ENCODE results near the gene PER2. TPM values are rescaled to one million over a fixed set of nuclear protein-coding genes. Genes with fewer than 3 reads are reported as not detected.

Gene PER2
- total RNA-seq, 2 experiments from 2014 or later: 8.4 to 18.6 TPM

- CTCF ChIA-PET (ENCODE audit: unreplicated experiment): no interaction called here
- Histone ChIP-seq H2AFZ (ENCODE audit: low read length) (no peak overlapping the region), H3K36me3 (ENCODE audit: insufficient read depth, low read length) (peaks cover 39% of the 10 kb centered on the region), H4K20me1 (ENCODE audit: insufficient read depth, low read length) (no peaks in the 10 kb centered on the region), H3K27ac (ENCODE audit: low read depth, low read length, poor library complexity, severe bottlenecking) (no peak overlapping the region), H3K9me3 (ENCODE audit: low read length) (no peaks in the 10 kb centered on the region), H3K4me2 (ENCODE audit: low read length) (no peak overlapping the region), H3K4me1 (ENCODE audit: insufficient read depth, low read length, poor library complexity, severe bottlenecking) (no peaks in the 10 kb centered on the region), H3K9me2 (ENCODE audit: insufficient read depth, low read length) (no peaks in the 10 kb centered on the region), H3K79me2 (ENCODE audit: insufficient read depth, low read depth, low read length) (no peaks in the 10 kb centered on the region), H3K4me3 (ENCODE audit: low read depth, low read length, poor library complexity, severe bottlenecking) (no peak overlapping the region)
- no TSS peak for BruUV-seq (replicated peaks)
- no peak for TF ChIP-seq EZH2phosphoT487 (IDR thresholded peaks at IDR 0.05; ENCODE audit: borderline replicate concordance, low read depth, low read length)
- TF ChIP-seq, protein P1, sequence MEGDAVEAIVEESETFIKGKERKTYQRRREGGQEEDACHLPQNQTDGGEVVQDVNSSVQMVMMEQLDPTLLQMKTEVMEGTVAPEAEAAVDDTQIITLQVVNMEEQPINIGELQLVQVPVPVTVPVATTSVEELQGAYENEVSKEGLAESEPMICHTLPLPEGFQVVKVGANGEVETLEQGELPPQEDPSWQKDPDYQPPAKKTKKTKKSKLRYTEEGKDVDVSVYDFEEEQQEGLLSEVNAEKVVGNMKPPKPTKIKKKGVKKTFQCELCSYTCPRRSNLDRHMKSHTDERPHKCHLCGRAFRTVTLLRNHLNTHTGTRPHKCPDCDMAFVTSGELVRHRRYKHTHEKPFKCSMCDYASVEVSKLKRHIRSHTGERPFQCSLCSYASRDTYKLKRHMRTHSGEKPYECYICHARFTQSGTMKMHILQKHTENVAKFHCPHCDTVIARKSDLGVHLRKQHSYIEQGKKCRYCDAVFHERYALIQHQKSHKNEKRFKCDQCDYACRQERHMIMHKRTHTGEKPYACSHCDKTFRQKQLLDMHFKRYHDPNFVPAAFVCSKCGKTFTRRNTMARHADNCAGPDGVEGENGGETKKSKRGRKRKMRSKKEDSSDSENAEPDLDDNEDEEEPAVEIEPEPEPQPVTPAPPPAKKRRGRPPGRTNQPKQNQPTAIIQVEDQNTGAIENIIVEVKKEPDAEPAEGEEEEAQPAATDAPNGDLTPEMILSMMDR (conservative IDR thresholded peaks at IDR 0.05; ENCODE audit: low read length): no peak
- intact Hi-C loops (cut with micrococcal nuclease; ENCODE audit: unreplicated experiment): no loop called here
- POLR2A ChIA-PET: no interaction called here
- DNase-seq (ENCODE audit: low spot score): no peak
Observed at GRCh38 chr2:238255151-238255551, 33.3 kb downstream of the PER2 start.

GRCh38 chr2:238254095-238254723 lies 34.2 kb downstream of the PER2 start:
- Histone ChIP-seq H3K27ac (ENCODE audit: low read depth, low read length, poor library complexity, severe bottlenecking) (no peak overlapping the region), H2AFZ (ENCODE audit: low read length) (no peak overlapping the region), H3K4me1 (ENCODE audit: insufficient read depth, low read length, poor library complexity, severe bottlenecking) (no peaks in the 10 kb centered on the region), H3K4me2 (ENCODE audit: low read length) (no peak overlapping the region), H3K9me3 (ENCODE audit: low read length) (no peaks in the 10 kb centered on the region), H3K36me3 (ENCODE audit: insufficient read depth, low read length) (peaks cover 32% of the 10 kb centered on the region), H3K79me2 (ENCODE audit: insufficient read depth, low read depth, low read length) (no peaks in the 10 kb centered on the region), H4K20me1 (ENCODE audit: insufficient read depth, low read length) (no peaks in the 10 kb centered on the region), H3K9me2 (ENCODE audit: insufficient read depth, low read length) (no peaks in the 10 kb centered on the region), H3K4me3 (ENCODE audit: low read depth, low read length, poor library complexity, severe bottlenecking) (no peak overlapping the region)
- no peak for TF ChIP-seq EZH2phosphoT487 (IDR thresholded peaks at IDR 0.05; ENCODE audit: borderline replicate concordance, low read depth, low read length)
- TF ChIP-seq, protein P1 (conservative IDR thresholded peaks at IDR 0.05; ENCODE audit: low read length): no peak
- ChIA-PET CTCF (ENCODE audit: unreplicated experiment) (no interaction called here), POLR2A (no interaction called here)
- DNase-seq (ENCODE audit: low spot score): no peak
- intact Hi-C loops (cut with micrococcal nuclease; ENCODE audit: unreplicated experiment): no loop called here
- BruUV-seq (replicated peaks): no TSS peak

- POLR2A ChIA-PET: no interaction called here
- Histone ChIP-seq H4K20me1 (ENCODE audit: insufficient read depth, low read length) (no peaks in the 10 kb centered on the region), H3K9me2 (ENCODE audit: insufficient read depth, low read length) (no peaks in the 10 kb centered on the region), H3K4me1 (ENCODE audit: insufficient read depth, low read length, poor library complexity, severe bottlenecking) (no peaks in the 10 kb centered on the region), H2AFZ (ENCODE audit: low read length) (no peak overlapping the region), H3K36me3 (ENCODE audit: insufficient read depth, low read length) (peaks cover 29% of the 10 kb centered on the region), H3K4me3 (ENCODE audit: low read depth, low read length, poor library complexity, severe bottlenecking) (no peak overlapping the region), H3K27ac (ENCODE audit: low read depth, low read length, poor library complexity, severe bottlenecking) (no peak overlapping the region), H3K4me2 (ENCODE audit: low read length) (no peak overlapping the region), H3K9me3 (ENCODE audit: low read length) (no peaks in the 10 kb centered on the region), H3K79me2 (ENCODE audit: insufficient read depth, low read depth, low read length) (no peaks in the 10 kb centered on the region)
- intact Hi-C loops (cut with micrococcal nuclease; ENCODE audit: unreplicated experiment): no loop called here
- CTCF ChIA-PET (ENCODE audit: unreplicated experiment): no interaction called here
- no TSS peak for BruUV-seq (replicated peaks)
- no peak for DNase-seq (ENCODE audit: low spot score)
- TF ChIP-seq EZH2phosphoT487 (IDR thresholded peaks at IDR 0.05; ENCODE audit: borderline replicate concordance, low read depth, low read length): no peak
- TF ChIP-seq, protein P1 (conservative IDR thresholded peaks at IDR 0.05; ENCODE audit: low read length): no peak
Observed at GRCh38 chr2:238252766-238253630, 35.4 kb downstream of the PER2 start.
